ENCODE results near the gene DOK7. TPM values are rescaled to one million over a fixed set of nuclear protein-coding genes. Genes with fewer than 3 reads are reported as not detected.

DOK7 gene
- total RNA-seq, 1 donor from 2014 or later = under 0.01 TPM

- FAIRE-seq (no peak), DNase-seq (ENCODE audit: low spot score in 2 of 2) (no peak)
These were observed 21.2 kb downstream of the DOK7 start for GRCh38 chr4:3484057-3484973.

DNA sequence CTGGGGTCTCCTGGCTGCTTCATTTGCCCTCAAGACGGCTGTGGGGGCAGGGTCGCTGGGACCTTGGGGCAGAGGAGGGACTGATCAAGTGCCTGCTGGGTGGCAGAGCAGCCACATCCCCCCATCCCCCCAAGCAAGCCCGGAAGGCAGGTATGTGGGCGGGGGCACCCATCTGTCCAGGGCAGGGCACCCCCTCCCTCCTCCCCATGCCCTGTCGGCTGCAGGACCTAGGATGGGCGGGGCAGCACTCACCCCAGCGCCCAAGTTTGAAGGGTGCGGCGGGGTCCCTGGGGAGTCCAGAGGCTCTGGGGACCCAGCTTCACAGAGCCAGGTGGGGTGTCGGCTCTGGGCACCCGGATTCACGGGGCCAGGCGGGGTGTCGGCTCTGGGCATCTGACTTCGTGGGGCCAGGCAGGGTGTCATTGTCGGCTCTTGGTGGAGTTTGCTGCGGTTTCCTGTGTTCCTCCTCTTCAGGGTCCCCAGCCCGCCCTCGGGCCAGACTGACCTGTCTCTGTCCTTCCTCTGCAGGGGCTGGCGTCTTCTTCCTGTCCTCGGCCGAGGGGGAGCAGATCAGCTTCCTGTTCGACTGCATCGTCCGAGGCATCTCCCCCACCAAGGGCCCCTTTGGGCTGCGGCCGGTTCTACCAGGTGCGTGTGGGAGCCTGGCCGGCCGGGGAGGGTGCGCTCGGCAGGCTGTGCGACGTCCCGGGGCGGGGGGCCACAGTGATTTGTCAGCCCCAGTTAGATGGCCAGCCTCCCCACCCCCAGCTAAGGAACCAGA is 22.1 kb downstream of the DOK7 start:
- DNase-seq (ENCODE audit: low spot score in 2 of 2) (no peak), FAIRE-seq (no peak)

GRCh38 chr4:3485886-3486540 is 22.9 kb downstream of the DOK7 start:
- DNase-seq (ENCODE audit: low spot score in 2 of 2) = no peak
- FAIRE-seq = no peak

- FAIRE-seq (no peak), DNase-seq (ENCODE audit: low spot score in 2 of 2) (peak; percentile 66 to 71)
These were observed 23.7 kb downstream of the DOK7 start for GRCh38 chr4:3486541-3487540.

GRCh38 chr4:3487861-3488260 is 24.8 kb downstream of the DOK7 start:
- DNase-seq (ENCODE audit: low spot score in 2 of 2) = no peak
- FAIRE-seq = no peak

- DNase-seq (ENCODE audit: low spot score in 2 of 2) = no peak
- FAIRE-seq = no peak
These were observed 25.7 kb downstream of the DOK7 start for GRCh38 chr4:3488820-3489219.

DNA sequence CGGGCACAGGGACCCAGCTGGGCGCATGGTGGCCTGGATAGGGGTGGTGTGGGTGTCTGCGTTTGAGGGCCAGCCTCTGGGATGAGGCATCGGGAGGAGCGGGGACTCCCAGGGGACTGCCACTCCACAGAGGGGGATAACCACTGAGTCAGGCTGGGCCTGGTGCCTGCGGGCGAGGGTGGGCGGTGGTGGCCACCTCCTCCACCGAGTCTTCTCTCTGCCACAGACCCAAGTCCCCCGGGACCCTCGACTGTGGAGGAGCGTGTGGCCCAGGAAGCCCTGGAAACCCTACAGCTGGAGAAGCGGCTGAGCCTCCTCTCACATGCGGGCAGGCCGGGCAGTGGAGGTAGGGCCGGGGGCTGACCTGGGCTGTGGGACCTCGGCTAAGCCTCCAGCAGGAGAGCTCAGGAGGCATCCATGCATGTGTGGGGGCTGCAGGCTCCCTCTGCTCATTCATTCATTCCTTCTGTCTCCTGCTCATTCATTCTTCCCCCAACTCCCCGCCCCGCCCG is 26.4 kb downstream of the DOK7 start:
- DNase-seq (ENCODE audit: low spot score in 2 of 2) = no peak
- FAIRE-seq = no peak

DNA sequence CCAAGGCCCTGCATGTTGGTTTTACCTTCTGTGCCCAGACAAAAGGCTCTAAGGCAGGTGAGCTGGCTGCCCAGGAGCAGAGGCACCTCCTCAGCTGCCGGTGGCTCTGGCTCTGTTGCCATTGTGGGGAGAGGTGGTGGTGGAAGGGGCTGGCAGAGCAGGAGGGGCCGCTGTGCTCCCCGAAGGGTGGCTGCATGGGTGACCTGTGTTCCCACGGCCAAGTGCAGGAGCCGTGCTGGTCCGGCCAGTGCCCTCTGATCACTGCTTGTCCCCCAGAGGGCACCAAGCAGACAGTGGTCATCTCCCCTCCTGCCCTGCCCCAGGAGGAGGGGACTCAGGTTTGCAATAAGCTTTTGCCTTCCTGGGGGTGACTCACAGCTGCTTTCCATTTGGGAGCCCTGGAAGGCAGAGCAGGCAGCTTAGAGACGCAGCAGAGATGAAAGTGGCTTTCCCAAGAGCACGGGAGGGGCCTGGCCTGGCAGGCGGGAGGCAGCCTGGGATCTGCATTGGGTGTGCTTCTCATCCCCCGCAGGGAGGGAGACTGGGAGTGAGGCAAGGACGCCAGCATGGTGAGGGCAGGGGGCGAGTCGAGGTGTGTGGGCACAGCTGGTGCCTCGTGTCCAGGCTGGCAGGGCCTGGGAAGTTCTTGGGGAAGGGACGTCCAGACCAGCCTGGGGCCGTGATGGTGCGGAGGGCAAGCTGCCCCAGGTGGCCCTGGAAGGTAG is 28.7 kb downstream of the DOK7 start:
- FAIRE-seq = no peak
- no peak for DNase-seq (ENCODE audit: low spot score in 2 of 2)

DNA sequence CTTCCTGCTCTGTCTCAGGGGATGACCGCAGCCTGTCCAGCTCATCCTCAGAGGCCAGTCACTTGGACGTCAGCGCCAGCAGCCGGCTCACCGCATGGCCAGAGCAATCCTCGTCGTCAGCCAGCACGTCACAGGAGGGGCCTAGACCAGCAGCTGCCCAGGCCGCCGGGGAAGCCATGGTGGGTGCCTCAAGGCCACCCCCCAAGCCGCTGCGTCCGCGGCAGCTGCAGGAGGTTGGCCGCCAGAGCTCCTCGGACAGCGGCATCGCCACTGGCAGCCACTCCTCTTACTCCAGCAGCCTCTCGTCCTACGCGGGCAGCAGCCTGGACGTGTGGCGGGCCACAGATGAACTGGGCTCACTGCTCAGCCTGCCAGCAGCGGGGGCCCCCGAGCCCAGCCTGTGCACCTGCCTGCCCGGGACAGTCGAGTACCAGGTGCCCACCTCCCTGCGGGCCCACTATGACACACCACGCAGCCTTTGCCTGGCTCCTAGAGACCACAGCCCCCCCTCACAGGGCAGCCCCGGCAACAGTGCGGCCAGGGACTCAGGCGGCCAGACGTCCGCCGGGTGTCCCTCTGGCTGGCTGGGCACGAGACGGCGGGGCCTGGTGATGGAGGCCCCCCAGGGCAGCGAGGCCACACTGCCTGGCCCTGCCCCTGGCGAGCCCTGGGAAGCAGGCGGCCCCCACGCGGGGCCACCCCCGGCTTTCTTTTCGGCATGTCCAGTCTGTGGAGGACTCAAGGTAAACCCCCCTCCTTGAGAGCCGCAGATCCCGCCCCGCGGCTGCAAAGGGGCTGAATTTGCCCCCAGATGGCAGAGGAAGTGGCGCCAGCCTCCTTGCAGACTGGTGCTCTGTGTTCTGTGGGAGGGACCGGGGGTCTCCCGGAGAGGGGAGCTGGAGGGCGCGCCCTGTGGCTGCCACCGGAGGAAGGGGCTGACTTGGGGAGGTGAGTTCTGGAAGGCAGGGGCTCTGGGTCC is 29.9 kb downstream of the DOK7 start:
- no peak for FAIRE-seq
- no peak for DNase-seq (ENCODE audit: low spot score in 2 of 2)

- FAIRE-seq (no peak), DNase-seq (ENCODE audit: low spot score in 2 of 2) (no peak)
These were observed 30.8 kb downstream of the DOK7 start for GRCh38 chr4:3493720-3494461.

DNA sequence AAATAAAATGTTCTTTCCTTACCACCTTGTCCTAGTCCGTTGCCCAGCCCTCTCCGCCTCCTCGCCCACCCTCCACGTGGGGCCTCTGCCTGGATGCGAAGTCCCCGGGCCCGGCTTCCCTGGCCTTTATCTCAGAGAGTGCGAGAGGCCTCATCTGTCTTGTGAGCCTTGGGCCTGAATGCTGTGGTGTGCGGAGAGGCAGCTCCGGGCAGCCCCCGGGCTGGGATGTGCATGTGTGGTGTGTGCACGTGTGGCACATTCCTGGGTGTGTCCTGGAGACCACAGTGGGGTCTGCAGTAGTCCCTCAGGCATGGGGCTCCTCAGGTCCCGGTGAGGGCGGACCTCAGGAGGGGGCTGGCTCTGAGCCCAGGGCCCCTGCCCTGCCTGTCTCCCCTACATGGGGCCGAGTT is 31.4 kb downstream of the DOK7 start:
- FAIRE-seq (no peak), DNase-seq (ENCODE audit: low spot score in 2 of 2) (no peak)

DNA sequence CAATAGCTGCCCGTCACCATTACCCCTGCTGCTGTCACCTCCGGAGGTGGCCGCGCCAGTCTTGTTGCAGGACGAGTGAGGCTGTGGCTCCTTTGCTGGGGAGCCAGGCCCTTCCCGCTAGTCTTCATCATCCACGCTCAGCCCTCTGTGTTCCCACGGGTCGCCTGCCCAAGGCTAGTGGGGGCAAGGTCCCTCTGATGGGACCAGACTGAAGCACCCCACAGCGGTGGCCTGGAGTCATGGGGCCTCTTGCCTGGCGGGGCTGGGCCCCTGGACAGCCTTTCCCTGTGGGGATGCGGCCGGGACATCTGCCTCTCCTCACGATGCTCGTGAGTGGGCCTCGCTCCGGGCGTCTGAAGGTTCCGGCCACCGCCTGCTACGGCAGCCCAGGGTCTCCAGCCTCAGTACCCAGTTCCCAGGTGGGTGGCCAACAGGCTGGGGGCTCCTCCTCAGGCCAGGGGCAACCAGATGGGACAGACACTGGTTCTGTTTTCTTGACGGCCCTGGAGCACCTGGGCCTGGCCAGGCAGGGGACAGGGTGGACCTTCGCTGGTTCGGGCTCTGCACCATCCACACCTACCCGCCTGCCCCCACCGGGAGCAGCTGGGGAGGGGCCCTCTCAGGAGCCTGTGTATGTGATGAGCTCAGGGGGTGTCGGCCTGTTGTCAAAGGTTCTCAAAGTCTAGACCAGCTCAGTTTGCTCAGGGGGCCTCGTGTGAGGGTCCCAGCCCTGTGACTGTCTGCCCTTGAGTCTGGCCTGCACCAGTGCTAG is 32.3 kb downstream of the DOK7 start:
- DNase-seq (ENCODE audit: low spot score in 2 of 2) (no peak), FAIRE-seq (no peak)

GRCh38 chr4:3496021-3496420 is 32.9 kb downstream of the DOK7 start:
- no peak for DNase-seq (ENCODE audit: low spot score in 2 of 2)
- FAIRE-seq = no peak

- no peak for DNase-seq (ENCODE audit: low spot score in 2 of 2)
- no peak for FAIRE-seq
These were observed 34.0 kb downstream of the DOK7 start for GRCh38 chr4:3497095-3497494.

GRCh38 chr4:3497523-3498389 is 34.6 kb downstream of the DOK7 start:
- DNase-seq (ENCODE audit: low spot score in 2 of 2) (no peak), FAIRE-seq (no peak)
